ENCODE data around the gene RNF25.

RNF25 gene

DNA sequence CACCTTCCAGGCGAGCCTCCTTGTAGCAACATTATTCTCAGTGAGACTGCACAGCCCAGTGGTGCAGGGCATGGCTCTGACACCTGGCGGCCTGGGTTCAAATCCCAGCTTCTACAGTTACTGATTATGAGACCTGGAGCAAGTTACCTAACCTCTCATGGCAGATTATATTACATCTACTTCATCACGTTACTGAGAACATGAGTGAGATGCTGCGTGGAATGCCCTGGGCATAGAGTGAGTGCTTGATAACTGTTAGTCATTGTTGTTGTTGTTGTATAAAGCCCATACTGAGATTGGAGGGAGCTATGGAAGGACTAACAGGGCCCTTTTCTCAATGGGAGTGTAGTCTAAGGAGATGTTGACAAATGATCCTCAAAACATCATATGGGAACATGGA lies 45.4 kb downstream of the RNF25 start:
- no peak for DNase-seq (ENCODE audit: low read depth in 4 of 4, low spot score in 1 of 4)

DNA sequence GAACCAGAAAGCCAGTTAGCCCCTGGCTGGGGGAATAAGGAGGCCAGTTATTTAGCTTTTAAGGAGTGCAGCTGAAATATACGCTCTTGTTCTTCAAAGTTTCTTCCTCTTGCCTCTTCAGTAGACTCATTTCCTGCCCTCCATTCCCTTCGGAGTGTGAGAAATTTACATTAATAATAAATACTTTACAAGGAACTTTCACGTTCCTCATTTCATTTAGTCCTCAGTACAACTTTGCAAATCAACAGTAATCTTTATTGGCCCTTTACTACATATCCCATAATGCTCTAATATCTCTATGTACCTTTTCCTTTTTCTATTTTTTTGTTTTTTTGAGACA lies 48.5 kb downstream of the RNF25 start:
- DNase-seq (ENCODE audit: low read depth in 4 of 4, low spot score in 1 of 4) = no peak

- DNase-seq (ENCODE audit: low read depth in 4 of 4, low spot score in 1 of 4) = no peak
These were observed 49.0 kb downstream of the RNF25 start for GRCh38 chr2:218622606-218623365.

DNA sequence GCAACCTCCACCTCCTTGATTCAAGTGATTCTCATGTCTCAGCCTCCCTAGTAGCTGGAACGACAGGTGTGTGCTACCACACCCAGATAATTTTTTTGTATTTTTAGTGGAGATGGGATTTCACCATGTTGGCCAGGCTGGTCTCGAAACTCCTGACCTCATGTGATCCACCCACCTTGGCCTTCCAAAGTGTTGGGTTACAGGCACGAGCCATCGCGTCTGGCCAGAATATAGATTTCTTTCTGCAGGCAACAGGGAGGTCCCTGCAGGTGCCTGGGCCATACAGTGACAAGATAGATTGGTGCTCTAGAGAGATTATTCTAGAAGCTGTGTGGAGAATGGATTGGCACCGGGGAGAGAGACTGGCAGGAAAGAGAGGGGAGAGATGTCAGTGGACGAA lies 50.8 kb downstream of the RNF25 start:
- no peak for DNase-seq (ENCODE audit: low read depth in 4 of 4, low spot score in 1 of 4)

DNA sequence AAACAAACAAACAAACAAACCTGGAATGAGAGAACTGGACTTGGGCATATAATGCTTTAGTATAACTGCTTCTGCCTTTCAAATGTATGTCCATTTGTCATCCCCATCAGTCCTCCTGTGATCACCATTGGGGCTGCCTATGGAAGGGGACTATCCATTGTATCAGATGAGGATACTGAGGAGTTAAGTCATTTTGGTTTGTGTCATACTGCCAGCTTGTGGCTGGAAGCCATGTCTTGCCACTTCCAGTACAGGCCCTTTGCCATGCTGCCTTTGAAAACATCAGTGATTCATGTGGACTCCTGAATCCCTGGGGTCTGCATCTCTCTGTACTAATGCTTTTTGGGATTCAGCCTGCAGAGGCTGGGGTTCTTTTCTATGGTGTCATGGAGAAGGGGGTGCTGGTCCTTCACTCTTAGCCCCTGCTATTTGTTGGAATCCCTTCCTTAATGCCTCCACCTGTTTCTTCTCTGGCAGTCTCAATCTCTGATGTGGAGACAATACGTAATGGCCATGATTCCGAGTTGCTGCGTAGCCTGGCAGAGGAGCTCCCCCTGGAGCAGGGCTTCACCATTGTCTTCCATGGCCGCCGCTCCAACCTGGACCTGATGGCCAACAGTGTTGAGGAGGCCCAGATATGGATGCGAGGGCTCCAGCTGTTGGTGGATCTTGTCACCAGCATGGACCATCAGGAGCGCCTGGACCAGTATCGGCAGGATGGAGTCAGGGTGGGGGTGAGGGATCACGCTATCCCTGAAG lies 53.5 kb downstream of the RNF25 start:
- no peak for DNase-seq (ENCODE audit: low read depth in 4 of 4, low spot score in 1 of 4)

- no peak for DNase-seq (ENCODE audit: low read depth in 4 of 4, low spot score in 1 of 4)
These were observed 55.9 kb downstream of the RNF25 start for GRCh38 chr2:218615868-218616315.
